ENCODE results near the gene ATP8B1. TPM values are rescaled to one million over a fixed set of nuclear protein-coding genes. Genes with fewer than 3 reads are reported as not detected.
"Not testable (repeated sequence)": the region's sequence is repeated elsewhere in the genome, so short reads cannot be mapped to it uniquely, and the experiment has no call there.

ATP8B1 gene
- total and polyA plus RNA-seq, 2 of the 4 experiments (the other 2 are of a cell fraction) = 64.3 to 136 TPM

GRCh38 chr18:57642462-57642861 lies 160.7 kb downstream of the ATP8B1 start:
- H3K4me2 ChIP-seq (ENCODE audit: low read depth, low read length); H3K9me3 ChIP-seq (ENCODE audit: control insufficient read depth, insufficient read depth, low read length); ATAC-seq (ENCODE audit: low read depth); BruUV-seq (replicated peaks); H3K14ac ChIP-seq (replicated peaks; ENCODE audit: low read depth, low read length); H3K9ac ChIP-seq (ENCODE audit: low read depth, low read length); dilution Hi-C loops (cut with HindIII; ENCODE audit: low sequenced_read_pairs, unreplicated experiment); H3K23ac ChIP-seq (ENCODE audit: low read depth, low read length); H3K56ac ChIP-seq (ENCODE audit: extremely low read depth, insufficient read depth, low read length); H2AK5ac ChIP-seq (ENCODE audit: low read depth, low read length); DNase-seq; H2BK15ac ChIP-seq (ENCODE audit: low read depth, low read length); H3K36me3 ChIP-seq (ENCODE audit: control insufficient read depth, insufficient read depth, low read length); H4K91ac ChIP-seq (ENCODE audit: insufficient read depth, low read depth, low read length); POLR2A ChIA-PET (ENCODE audit: unreplicated experiment); H3K9me1 ChIP-seq (ENCODE audit: insufficient read depth, low read length); H3K27ac ChIP-seq (ENCODE audit: insufficient read depth, low read length); H3K4ac ChIP-seq (ENCODE audit: low read depth, low read length); H2BK20ac ChIP-seq (ENCODE audit: low read depth, low read length); H2BK5ac ChIP-seq (ENCODE audit: low read depth, low read length, poor library complexity, severe bottlenecking); H4K8ac ChIP-seq (ENCODE audit: low read depth in 2 of 2, low read length in 2 of 2); H2AFZ ChIP-seq (replicated peaks; ENCODE audit: low read length, poor library complexity); intact Hi-C loops (cut with micrococcal nuclease); H3K27me3 ChIP-seq (ENCODE audit: control insufficient read depth, insufficient read depth, low read length); H4K20me1 ChIP-seq (ENCODE audit: insufficient read depth, low read length); H2BK120ac ChIP-seq (ENCODE audit: low read depth, low read length); H3K18ac ChIP-seq (ENCODE audit: low read depth, low read length); CTCF ChIA-PET; H2AK9ac ChIP-seq (replicated peaks; ENCODE audit: low read depth, low read length, poor library complexity); H3K4me1 ChIP-seq (ENCODE audit: control insufficient read depth, insufficient read depth, low read length); H3K4me3 ChIP-seq (ENCODE audit: insufficient read depth, low read depth, low read length); H4K5ac ChIP-seq (ENCODE audit: low read depth, low read length): not testable (repeated sequence)
- 94% methylated on average over 20 of the region's 29 CpGs; no CpG with 5 or more reads in 1 of the 2 experiments for WGBS, 2 experiments (ENCODE audit: extremely low coverage in 2 of 2, insufficient read length in 1 of 2)
- H3K79me1 ChIP-seq (ENCODE audit: low read depth in 1 of 2, low read length in 2 of 2) = peaks cover 0 to 16% of the 10 kb centered on the region in 2 experiments; a peak in 2 of 4 replicates
- in situ Hi-C loops (cut with MboI; ENCODE audit: low sequenced_read_pairs) = loop anchor here (25.0 kb wide), 2 partner anchors 470 to 845 kb away; no protein-coding TSS in a partner anchor
